ENCODE results near the gene TMBIM6.

DNA sequence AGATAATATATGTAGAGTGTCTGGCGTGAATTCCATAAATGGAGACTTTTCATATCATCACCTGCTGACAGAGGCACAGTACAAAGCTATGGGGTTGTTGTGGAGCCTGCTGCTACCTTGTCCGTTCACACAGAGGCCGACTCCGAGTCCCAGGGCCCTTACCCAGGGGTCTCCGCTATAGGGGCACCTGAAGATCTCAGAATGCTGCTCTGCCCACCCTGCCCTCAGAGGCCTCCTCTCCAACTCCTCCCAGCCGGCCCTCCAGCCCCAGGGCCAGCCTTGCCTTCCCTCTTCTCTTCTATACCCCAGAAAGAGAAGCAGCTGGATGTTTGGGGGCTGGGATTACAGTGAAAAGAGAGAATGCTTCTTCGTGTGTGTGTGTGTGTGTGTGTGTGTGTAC, 65.5 kb downstream of the TMBIM6 start:
- no peak for TF ChIP-seq POLR2AphosphoS5 (IDR thresholded peaks at IDR 0.05; ENCODE audit: low read depth, low read length)
- no peak for TF ChIP-seq TAF1 (IDR thresholded peaks at IDR 0.05; ENCODE audit: low read depth, low read length)
- no peak for TF ChIP-seq POLR2A (IDR thresholded peaks at IDR 0.05; ENCODE audit: low read depth, low read length)
- no peak for TF ChIP-seq SPI1 (IDR thresholded peaks at IDR 0.05; ENCODE audit: low read depth, low read length)
- TF ChIP-seq PAX5 (IDR thresholded peaks at IDR 0.05; ENCODE audit: insufficient read depth, low read length, severe bottlenecking) = no peak

Measured in GM12891 (cell line).